Liver (tissue), 3 donors: Measurements from ENCODE around the gene NAP1L1.

Source experiments
- ATF3 ChIP-seq: IDR thresholded peaks from 2 replicates; pipeline ENCODE4 v1.6.1; 2016; ENCODE audit warnings: antibody characterized with exemption
- CTCF ChIP-seq: fragments of 150-350 bp; IDR thresholded peaks from 2 replicates; pipeline ENCODE4 v1.5.1; 2017; ENCODE audit warnings: improper control_type of control experiment, low read depth, low read length; ENCODE audit not compliant: missing input control
- FOXA1 ChIP-seq: IDR thresholded peaks from 2 replicates; pipeline ENCODE4 v1.6.1; 2016; ENCODE audit warnings: antibody characterized with exemption
- GABPA ChIP-seq, 2 donors: IDR thresholded peaks in 1 of 2; conservative IDR thresholded peaks in 1 of 2; 2 replicates each; pipeline ENCODE4 v1.6.1; 2016; ENCODE audit warnings: antibody characterized with exemption in 2 of 2, mild to moderate bottlenecking in 1 of 2, moderate library complexity in 1 of 2
- TAF1 ChIP-seq: conservative IDR thresholded peaks from 2 replicates; pipeline ENCODE4 v1.6.1; 2016; ENCODE audit warnings: antibody characterized with exemption, mild to moderate bottlenecking
- donor health status: healthy.
- donor health status: healthy.

DNA sequence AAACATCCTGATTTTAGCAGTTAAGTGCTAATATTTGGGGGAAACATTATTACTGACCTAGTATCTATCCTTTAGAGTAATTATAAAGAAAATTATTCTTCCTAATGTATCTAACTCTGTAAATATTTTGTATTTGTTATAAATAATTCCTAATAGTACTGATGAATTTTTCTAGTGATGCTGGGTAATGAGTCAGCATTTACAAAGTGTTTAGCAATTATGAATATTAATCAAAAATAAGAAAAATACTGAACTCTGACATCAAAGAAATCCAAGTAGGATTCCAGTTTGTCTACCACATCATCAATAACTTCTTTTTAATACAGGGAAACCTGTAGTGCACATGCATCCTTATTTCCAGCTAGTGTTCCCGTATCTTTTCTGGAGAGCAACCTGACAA is 9.0 kb downstream of the NAP1L1 start:
- no peak for TF ChIP-seq CTCF
- no peak for TF ChIP-seq TAF1
- TF ChIP-seq GABPA (IDR thresholded peaks at IDR 0.05 in 1 of 2, conservative IDR thresholded peaks at IDR 0.05 in 1 of 2) = no peak
- TF ChIP-seq FOXA1 = no peak
- TF ChIP-seq ATF3 = no peak
